Kidney epithelial cell (primary cell): ENCODE measurements around the gene SERTAD1. TPM values are rescaled to one million over a fixed set of nuclear protein-coding genes. Genes with fewer than 3 reads are reported as not detected.
"Not testable (repeated sequence)": the region's sequence is repeated elsewhere in the genome, so short reads cannot be mapped to it uniquely, and the experiment has no call there.

ENCODE experiments used
- DNase-seq: peaks from one replicate; pipeline ENCODE4 v3.0.0-alpha.2; 2010; ENCODE audit warnings: low read depth
- H3K27me3 ChIP-seq: 2 replicates; pipeline ENCODE4 v1.6.0; 2011; ENCODE audit warnings: low read length; ENCODE audit not compliant: control insufficient read depth, insufficient read depth
- H3K36me3 ChIP-seq: 2 replicates; pipeline ENCODE4 v1.5.1; 2011; ENCODE audit warnings: low read length; ENCODE audit not compliant: control insufficient read depth, insufficient read depth
- H3K4me3 ChIP-seq: 2 replicates; pipeline ENCODE4 v1.5.1; 2011; ENCODE audit warnings: low read depth, mild to moderate bottlenecking, control low read depth, low read length
- CTCF ChIP-seq: IDR thresholded peaks from 2 replicates; pipeline ENCODE4 v1.5.1; 2011; ENCODE audit warnings: mild to moderate bottlenecking, moderate library complexity, low read length, control low read depth, inconsistent platforms; ENCODE audit not compliant: insufficient read depth, poor library complexity, severe bottlenecking
- total RNA-seq: library from RNA; depleted of rRNA; stranded (reverse); fragments of >200 nt; gene quantifications from 2 replicates; pipeline ENCODE4 v1.2.3, GENCODE V29; 2015

Gene SERTAD1
- total RNA-seq, 1 donor from 2014 or later, result 12.3 TPM

- H3K36me3 ChIP-seq, result no peaks in the 10 kb centered on the region
- no peak for DNase-seq
- peaks cover 14% of the 10 kb centered on the region for H3K27me3 ChIP-seq
- no peak for TF ChIP-seq CTCF
- H3K4me3 ChIP-seq, result peak within 1 kb of the TSS; percentile 14
These were observed 41.4 kb upstream of the SERTAD1 start, which contains the start of gene SPTBN4 for GRCh38 chr19:40466985-40467734. SPTBN4 (plus strand) TSS chr19:40467001; CDS start chr19:40472622, 5,621 bp downstream.

- DNase-seq, result no peak
- TF ChIP-seq CTCF, result no peak
- H3K4me3 ChIP-seq, result peak overlapping the region; percentile 14
- no peaks in the 10 kb centered on the region for H3K36me3 ChIP-seq
- H3K27me3 ChIP-seq, result peaks cover 14% of the 10 kb centered on the region
These were observed 40.6 kb upstream of the SERTAD1 start for GRCh38 chr19:40466219-40466984.

DNA sequence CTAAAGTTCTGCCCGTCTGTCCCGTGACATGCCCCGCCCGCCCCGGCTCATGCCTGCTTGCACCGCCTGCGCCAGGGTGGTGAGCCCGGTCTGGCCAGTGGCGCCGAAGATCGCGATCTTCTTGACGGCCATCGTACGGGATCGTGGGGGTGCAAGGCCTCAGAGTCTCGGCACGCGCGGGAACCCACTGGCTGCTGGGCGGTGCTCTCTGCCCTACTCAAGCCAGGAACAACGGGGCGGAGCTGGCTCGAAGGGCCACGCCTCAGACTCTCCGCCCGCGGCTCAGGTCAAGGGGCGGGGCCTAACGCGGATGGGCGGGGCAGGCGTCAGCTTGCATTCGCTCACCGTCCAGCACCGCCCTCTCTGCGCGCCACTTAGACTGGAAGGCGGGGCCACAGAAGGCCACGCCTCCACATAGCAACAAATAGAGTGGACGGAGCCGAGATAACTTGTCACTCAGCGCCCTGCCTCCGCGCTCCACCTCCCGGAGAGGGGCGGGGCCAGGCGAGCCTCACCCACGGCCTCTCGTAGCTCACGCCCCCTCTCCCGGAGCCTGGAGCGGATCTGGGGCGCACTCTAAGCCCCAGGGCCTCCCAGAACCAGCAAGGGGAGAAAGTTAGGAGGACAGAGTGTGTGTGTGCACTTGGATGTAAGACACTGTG, 39.9 kb upstream of the SERTAD1 start, which contains the start of gene BLVRB:
BLVRB (minus strand) TSS at position 189 of the 662 bp plus-strand sequence; CDS start at position 132, 57 bp downstream.
- H3K4me3 ChIP-seq, result peak within 1 kb of the TSS; percentile 66
- H3K27me3 ChIP-seq, result peaks cover 14% of the 10 kb centered on the region
- no peak for TF ChIP-seq CTCF
- no peaks in the 10 kb centered on the region for H3K36me3 ChIP-seq
- peak; percentile 91 for DNase-seq

GRCh38 chr19:40465025-40465556, 39.3 kb upstream of the SERTAD1 start:
- Histone ChIP-seq H3K36me3 (no peaks in the 10 kb centered on the region), H3K4me3 (peak overlapping the region; percentile 66), H3K27me3 (peaks cover 14% of the 10 kb centered on the region)
- DNase-seq, result no peak
- no peak for TF ChIP-seq CTCF

GRCh38 chr19:40464059-40465024, 38.5 kb upstream of the SERTAD1 start:
- peak; percentile 84 for TF ChIP-seq CTCF
- peak; percentile 61 for DNase-seq
- Histone ChIP-seq H3K36me3 (no peaks in the 10 kb centered on the region), H3K27me3 (peaks cover 14% of the 10 kb centered on the region), H3K4me3 (no peak overlapping the region)

GRCh38 chr19:40463587-40464037, 37.8 kb upstream of the SERTAD1 start:
- H3K27me3 ChIP-seq, result peaks cover 14% of the 10 kb centered on the region
- H3K36me3 ChIP-seq, H3K4me3 ChIP-seq, DNase-seq: not testable (repeated sequence)
